Fibroblast of villous mesenchyme (primary cell): Measurements from ENCODE around the gene RBX1. TPM values are rescaled to one million over a fixed set of nuclear protein-coding genes. Genes with fewer than 3 reads are reported as not detected.
"Not testable (repeated sequence)": the region's sequence is repeated elsewhere in the genome, so short reads cannot be mapped to it uniquely, and the experiment has no call there.

Experiments used
- DNase-seq: peaks from one replicate; pipeline ENCODE4 v3.0.0-alpha.2; 2010; ENCODE audit warnings: low read depth
- H3K4me3 ChIP-seq: 2 replicates; pipeline ENCODE4 v1.5.1; 2011; ENCODE audit warnings: low read depth, mild to moderate bottlenecking, low read length
- CTCF ChIP-seq: IDR thresholded peaks from 2 replicates; pipeline ENCODE4 v1.5.1; 2012; ENCODE audit warnings: low read depth, mild to moderate bottlenecking, low read length; ENCODE audit not compliant: insufficient read depth
- total RNA-seq: library from RNA; depleted of rRNA; stranded (reverse); fragments of >200 nt; gene quantifications from 2 replicates; pipeline ENCODE4 v1.2.3, GENCODE V29; 2012

Gene RBX1
- total RNA-seq, 1 donor, result 54.4 TPM

- DNase-seq, result no peak
These were observed 50.0 kb downstream of the RBX1 start for GRCh38 chr22:41000941-41001721.

GRCh38 chr22:41001722-41002122 lies 50.5 kb downstream of the RBX1 start:
- DNase-seq, result peak; percentile 19
- TF ChIP-seq CTCF, result no peak
- H3K4me3 ChIP-seq, result no peak overlapping the region

More at GRCh38 chr22:41000941-41001721, 50.0 kb downstream of the RBX1 start:
- H3K4me3 ChIP-seq, result no peak overlapping the region
- TF ChIP-seq CTCF, result no peak

GRCh38 chr22:41002386-41002785 lies 51.2 kb downstream of the RBX1 start:
- H3K4me3 ChIP-seq, DNase-seq: not testable (repeated sequence)

- no peak for TF ChIP-seq CTCF
- DNase-seq, result no peak
These were observed 51.9 kb downstream of the RBX1 start for GRCh38 chr22:41003066-41003465.

GRCh38 chr22:41003976-41004375 lies 52.8 kb downstream of the RBX1 start:
- no peak for TF ChIP-seq CTCF
- H3K4me3 ChIP-seq, result no peak overlapping the region
- DNase-seq, result no peak

More at GRCh38 chr22:41003066-41003465, 51.9 kb downstream of the RBX1 start:
- no peak overlapping the region for H3K4me3 ChIP-seq

- peak; percentile 18 for DNase-seq
These were observed 58.2 kb downstream of the RBX1 start for GRCh38 chr22:41009222-41009948.

More at GRCh38 chr22:41009222-41009948, 58.2 kb downstream of the RBX1 start:
- H3K4me3 ChIP-seq, result no peak overlapping the region
- no peak for TF ChIP-seq CTCF
